G401 (cell line): ENCODE data around the gene HSDL2. TPM values are rescaled to one million over a fixed set of nuclear protein-coding genes. Genes with fewer than 3 reads are reported as not detected.

Experiments
- DNase-seq: peaks from one replicate; pipeline ENCODE4 v3.0.0-alpha.2; 2015; ENCODE audit warnings: low spot score
- in situ Hi-C: cut with HindIII; loops from 2 replicates; pipeline ENCODE4 v1.10.0; 2016; ENCODE audit warnings: low sequenced_read_pairs, mixed read lengths
- total RNA-seq: library from RNA; depleted of rRNA; stranded (reverse); fragments of >200 nt; shearing (Covaris generic); gene quantifications from 2 replicates; pipeline ENCODE4 v1.2.3, GENCODE V29; 2014

HSDL2 gene
- total RNA-seq, 1 experiment from 2014 or later, result 61.3 TPM

- no peak for DNase-seq
- in situ Hi-C loops, result no loop called here
These were observed 54.6 kb downstream of the HSDL2 start for GRCh38 chr9:112434487-112434886.

GRCh38 chr9:112437406-112437805 lies 57.5 kb downstream of the HSDL2 start:
- in situ Hi-C loops, result no loop called here
- no peak for DNase-seq

GRCh38 chr9:112439171-112439570 lies 59.3 kb downstream of the HSDL2 start:
- in situ Hi-C loops, result no loop called here
- no peak for DNase-seq

DNA sequence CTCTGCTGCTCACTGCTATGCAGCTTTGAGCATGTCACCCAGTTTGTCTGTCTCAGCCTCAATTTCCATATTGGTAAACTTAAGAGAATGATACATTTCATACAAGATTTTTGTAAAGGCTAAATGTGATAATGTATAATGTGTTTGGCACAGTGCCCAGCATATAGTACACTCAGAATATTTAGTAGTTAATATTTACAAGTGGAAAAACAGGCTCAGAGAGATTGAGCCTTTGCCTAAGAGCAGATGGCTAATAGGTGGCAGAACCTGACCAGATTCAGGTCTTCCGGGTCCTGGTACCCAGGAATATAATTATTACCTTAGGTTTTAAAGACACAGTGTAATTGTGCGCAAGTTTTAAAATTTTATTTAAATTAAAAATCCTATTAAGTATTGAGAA lies 59.9 kb downstream of the HSDL2 start:
- DNase-seq, result peak; percentile 1
- in situ Hi-C loops, result no loop called here

GRCh38 chr9:112443200-112443599 lies 63.3 kb downstream of the HSDL2 start:
- in situ Hi-C loops, result no loop called here
- DNase-seq, result peak; percentile 22

DNA sequence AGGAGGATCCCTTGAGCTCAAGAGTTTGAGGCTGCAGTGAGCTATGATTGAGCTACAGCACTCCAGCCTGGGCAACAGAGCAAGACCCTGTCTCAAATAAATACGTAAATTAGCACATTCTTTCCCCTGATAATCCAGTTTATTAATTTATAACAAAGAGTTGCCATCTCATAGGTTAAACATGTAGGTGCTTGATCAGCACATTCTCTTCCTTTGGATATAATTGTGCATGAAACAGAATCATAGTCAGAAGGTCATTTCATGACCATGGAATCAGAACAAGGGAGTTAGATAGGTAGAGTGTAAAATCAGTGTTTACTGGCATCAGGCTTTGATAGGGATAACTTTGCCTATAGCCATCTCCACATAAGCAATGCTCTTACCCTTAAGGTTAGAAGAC lies 63.7 kb downstream of the HSDL2 start:
- in situ Hi-C loops, result no loop called here
- DNase-seq, result no peak

- in situ Hi-C loops, result no loop called here
- DNase-seq, result no peak
These were observed 65.3 kb downstream of the HSDL2 start for GRCh38 chr9:112445196-112445595.

DNA sequence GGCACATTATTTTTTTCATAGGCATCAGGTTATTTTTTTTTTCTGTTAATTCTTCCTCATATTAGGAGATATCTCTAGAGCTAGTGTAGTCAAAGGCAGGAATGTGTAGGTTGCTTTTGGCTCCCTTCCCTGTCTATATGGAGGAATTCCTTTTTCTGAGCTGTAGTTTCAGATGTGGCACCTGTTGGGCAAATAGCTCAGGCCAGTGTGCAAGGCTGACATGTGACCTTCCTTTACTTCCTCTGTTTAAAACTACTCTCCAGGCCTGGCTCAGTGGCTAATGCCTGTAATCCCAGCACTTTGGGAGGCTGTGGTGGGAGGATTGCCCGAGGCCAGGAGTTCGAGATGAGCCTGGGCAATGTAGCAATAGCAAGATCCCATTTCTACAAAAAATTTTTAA lies 66.2 kb downstream of the HSDL2 start:
- in situ Hi-C loops, result no loop called here
- no peak for DNase-seq

DNA sequence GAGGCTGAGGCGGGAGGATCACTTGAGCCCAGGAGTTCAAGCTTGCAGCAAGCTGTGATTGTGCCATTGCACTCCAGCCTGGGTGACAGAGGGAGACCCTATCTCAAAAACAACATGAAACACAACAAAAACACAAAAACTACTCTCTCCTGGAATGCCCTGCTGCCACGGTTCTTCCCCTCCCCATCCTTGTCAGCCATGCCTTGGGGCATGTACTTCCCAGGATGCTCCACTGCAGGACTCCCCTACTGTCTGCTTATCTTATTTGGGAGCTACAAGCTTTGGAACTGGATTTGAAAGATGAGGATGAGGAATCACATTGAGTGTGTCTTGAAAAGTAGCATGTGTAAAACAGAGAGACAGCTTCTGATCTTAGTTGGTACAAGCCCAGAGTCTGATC lies 66.6 kb downstream of the HSDL2 start:
- no peak for DNase-seq
- in situ Hi-C loops, result no loop called here

- no peak for DNase-seq
- in situ Hi-C loops, result no loop called here
These were observed 67.4 kb downstream of the HSDL2 start for GRCh38 chr9:112447283-112447761.

DNA sequence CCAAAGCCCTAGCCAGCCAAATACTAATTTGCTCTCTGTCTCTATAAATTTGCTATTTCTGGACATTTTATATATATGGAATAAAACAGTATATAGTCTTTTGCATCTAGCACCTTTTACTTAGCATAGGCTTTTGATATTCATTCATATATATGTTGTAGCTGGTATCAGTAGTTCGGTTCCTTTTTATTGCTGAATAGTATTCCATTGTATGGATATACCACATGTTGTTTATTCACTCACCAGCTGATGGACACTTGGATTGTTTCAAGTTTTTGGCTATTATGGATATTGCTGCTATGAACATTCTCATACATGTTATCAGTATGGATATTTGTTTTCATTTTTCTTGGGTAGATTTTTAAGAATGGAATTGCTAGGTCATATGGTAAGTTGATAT lies 82.9 kb downstream of the HSDL2 start:
- in situ Hi-C loops, result no loop called here

DNA sequence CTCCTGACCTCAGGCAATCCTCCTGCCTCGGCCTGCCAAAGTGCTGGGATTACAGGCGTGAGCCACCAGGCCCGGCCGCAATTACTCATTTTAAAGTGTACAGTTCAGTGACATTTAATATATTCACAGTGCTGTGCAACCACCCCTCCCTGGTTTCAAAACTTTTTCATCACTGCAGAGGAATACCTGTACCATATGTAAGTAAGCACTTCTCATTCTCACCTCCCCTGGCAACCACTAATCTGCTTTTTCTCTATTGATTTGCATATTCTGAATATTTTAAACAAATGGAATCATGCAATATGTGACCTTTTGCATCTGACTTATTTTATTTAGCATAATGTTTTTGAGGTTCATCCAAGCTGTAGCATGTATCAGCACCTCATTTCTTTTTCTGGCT lies 85.4 kb downstream of the HSDL2 start:
- in situ Hi-C loops, result no loop called here
- no peak for DNase-seq

More for the DNA sequence above, 82.9 kb downstream of the HSDL2 start:
- no peak for DNase-seq

DNA sequence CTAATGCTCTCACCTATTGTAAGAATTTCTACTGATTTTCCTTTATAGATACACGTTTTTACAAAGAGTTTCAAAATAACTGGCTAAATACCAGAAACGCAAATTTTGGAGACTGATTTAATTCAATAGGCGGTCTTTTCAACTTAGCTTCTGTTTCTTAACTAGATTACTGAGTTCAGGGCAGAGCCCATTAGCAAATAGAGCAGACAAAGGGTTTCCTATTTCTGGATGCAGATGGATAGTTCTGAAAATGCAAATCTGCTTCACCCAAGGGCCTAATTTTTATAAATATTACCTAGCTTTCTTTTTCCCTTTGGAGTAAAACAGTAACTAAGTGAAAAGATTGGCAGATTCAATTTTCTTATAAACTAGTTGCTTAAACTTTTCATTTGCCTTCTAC lies 93.1 kb downstream of the HSDL2 start:
- in situ Hi-C loops, result no loop called here
- no peak for DNase-seq

- no peak for DNase-seq
- in situ Hi-C loops, result no loop called here
These were observed 94.1 kb downstream of the HSDL2 start for GRCh38 chr9:112473986-112474385.

DNA sequence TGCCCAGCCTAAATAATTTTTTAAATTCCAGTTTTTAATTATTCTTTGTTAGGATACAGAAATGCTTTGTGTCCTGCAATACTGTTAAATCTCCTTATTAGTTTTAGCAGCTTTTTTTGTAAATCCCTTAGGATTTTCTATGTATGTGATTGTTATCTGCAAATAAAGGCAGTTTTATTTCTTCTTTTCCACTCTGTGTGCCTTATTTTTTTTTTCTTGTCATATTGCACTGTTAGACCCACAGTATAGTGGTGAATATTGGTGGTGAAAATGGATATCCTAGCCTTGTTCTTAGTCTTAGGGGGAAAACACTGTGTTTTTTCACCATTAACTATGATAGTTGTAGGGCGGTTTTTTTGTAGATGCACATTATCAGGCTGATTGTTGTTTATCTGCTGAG lies 95.4 kb downstream of the HSDL2 start:
- in situ Hi-C loops, result no loop called here
- no peak for DNase-seq

- DNase-seq, result no peak
- in situ Hi-C loops, result no loop called here
These were observed 97.4 kb downstream of the HSDL2 start for GRCh38 chr9:112477330-112477729.

DNA sequence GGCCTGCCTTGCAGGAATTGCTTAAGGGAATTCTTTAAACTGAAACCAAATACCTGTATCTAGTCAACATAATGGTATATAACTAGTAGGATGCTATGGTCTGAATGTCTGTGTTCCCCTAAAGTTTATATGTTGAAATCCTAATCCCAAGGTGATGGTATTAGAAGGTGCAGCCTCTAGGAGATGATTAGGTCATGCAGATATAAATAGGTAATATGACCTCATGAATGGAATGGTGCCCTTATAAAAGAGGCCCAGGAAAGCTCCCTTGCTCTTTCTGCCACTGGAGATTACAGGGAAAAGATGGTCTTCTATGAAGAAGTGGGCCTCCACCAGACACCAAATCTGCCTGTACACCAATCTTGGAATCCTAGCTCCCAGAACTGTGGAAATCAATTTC lies 99.3 kb downstream of the HSDL2 start:
- in situ Hi-C loops, result no loop called here
- DNase-seq, result no peak

DNA sequence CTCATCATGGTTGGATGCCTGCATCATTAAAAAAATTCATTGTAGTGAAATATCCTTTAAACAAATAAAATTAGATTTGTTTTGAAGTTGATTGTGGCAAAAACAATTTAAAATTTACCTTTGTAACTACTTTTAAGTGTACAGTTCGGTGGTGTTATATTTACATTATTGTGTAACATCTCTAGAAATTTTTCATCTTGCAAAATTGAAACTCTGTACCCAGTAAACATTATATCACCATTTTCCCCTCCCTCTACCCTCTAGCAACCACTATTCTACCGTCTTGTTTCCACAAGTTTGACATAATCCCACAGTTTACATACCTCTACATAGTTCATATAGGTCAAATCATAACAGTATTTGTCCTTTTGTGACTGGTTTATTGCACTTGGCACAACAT lies 104.7 kb downstream of the HSDL2 start:
- in situ Hi-C loops, result no loop called here

GRCh38 chr9:112485574-112485973 lies 105.7 kb downstream of the HSDL2 start:
- in situ Hi-C loops, result no loop called here
- DNase-seq, result no peak

More for the DNA sequence above, 104.7 kb downstream of the HSDL2 start:
- DNase-seq, result no peak

DNA sequence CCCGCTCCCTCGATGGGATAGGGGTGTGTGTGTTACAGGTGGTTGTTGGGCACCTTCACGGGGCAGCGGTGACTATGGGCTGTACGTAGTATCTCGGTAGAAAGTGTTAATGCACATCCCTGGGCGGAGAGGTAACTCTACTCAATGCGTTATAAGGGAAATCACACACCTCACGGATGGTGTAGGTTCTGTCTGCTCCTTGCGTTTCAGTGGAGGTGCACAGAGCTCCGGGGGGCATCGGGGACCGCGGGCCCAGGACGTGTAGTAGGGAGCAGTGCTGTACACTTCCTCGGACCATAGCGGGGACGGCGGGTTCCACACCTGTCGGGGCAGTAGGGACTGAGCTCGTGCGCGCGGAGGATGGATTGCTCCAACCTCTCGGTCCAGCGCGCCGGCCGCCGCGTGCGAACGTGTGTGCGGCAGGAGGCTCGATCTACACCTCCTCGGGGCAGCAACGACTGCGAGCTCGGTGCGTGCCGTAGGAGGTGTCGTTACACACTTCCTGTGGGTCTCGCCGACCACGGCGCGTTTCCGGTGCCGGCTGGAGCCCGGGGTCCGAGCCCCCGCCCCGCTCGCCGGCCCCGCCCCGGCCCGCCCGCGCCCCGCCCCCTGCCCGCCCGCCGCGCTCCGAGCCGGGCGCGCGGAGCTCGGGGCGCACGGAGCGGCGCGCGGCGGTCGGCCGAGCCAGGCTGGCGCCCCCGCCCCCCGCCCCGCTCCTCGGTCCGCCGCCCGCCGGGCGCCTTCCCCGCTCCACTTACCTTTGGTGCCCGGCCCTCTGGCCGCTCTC lies 106.5 kb downstream of the HSDL2 start, which contains the start of gene KIAA1958:
KIAA1958 (plus strand) TSS at position 607 of the 787 bp plus-strand sequence. CDS start 87,254 bp downstream, outside the sequence.
- DNase-seq, result peak; percentile 80
- in situ Hi-C loops, result no loop called here
